H1 (cell line): ENCODE results near the gene MAML3. TPM values are rescaled to one million over a fixed set of nuclear protein-coding genes. Genes with fewer than 3 reads are reported as not detected.

Experiments
- CTCF ChIA-PET: fragments of 300-600 bp; sonication (Branson Sonifier 250); formaldehyde crosslinking; loops from one replicate; lab custom pipeline; 2021; ENCODE audit not compliant: partially characterized antibody; lab: Charles Lee
- POLR2A ChIA-PET: fragments of 300-600 bp; sonication (Branson Sonifier 250); formaldehyde crosslinking; loops from one replicate; lab custom pipeline; 2021; ENCODE audit warnings: inconsistent platforms; ENCODE audit not compliant: partially characterized antibody; lab: Charles Lee
- DNase-seq, 2 experiments: peaks; one replicate each; pipeline versions ENCODE4 v3.0.0 to v3.0.0-alpha.2; 2010 to 2022; ENCODE audit warnings: low spot score in 2 of 2, low read depth in 1 of 2, mixed read lengths in 1 of 2
- FAIRE-seq: peaks from 2 replicates; lab custom pipeline; 2011; peaks lifted over from hg19 to GRCh38; lab: Jason Lieb, UNC
- H2AFZ ChIP-seq: 2 replicates; pipeline ENCODE4 v1.8.1; 2012; ENCODE audit warnings: low read length, inconsistent platforms
- H2AK5ac ChIP-seq: 2 replicates; pipeline ENCODE4 v1.6.1; 2013; ENCODE audit warnings: low read depth, low read length
- H2BK120ac ChIP-seq: replicated peaks from 2 replicates; pipeline ENCODE3; 2013; ENCODE audit warnings: low read depth, low read length, inconsistent platforms
- H2BK12ac ChIP-seq: 2 replicates; pipeline ENCODE4 v1.6.1; 2013; ENCODE audit warnings: low read depth, low read length
- H2BK15ac ChIP-seq: 2 replicates; pipeline ENCODE4 v1.6.1; 2013; ENCODE audit warnings: low read length
- H2BK20ac ChIP-seq: 2 replicates; pipeline ENCODE4 v1.6.1; 2013; ENCODE audit warnings: low read length
- H2BK5ac ChIP-seq: 2 replicates; pipeline ENCODE4 v1.6.1; 2013; ENCODE audit warnings: low read depth, low read length
- H3K14ac ChIP-seq: 2 replicates; pipeline ENCODE4 v1.6.1; 2013; ENCODE audit warnings: inconsistent platforms; ENCODE audit not compliant: insufficient read length
- H3K18ac ChIP-seq: 2 replicates; pipeline ENCODE4 v1.6.1; 2013; ENCODE audit warnings: low read length; ENCODE audit errors: extremely low read depth
- H3K23ac ChIP-seq: 2 replicates; pipeline ENCODE4 v1.6.1; 2013; ENCODE audit warnings: inconsistent platforms; ENCODE audit not compliant: insufficient read length
- H3K23me2 ChIP-seq: 2 replicates; pipeline ENCODE4 v1.6.1; 2013; ENCODE audit warnings: low read depth, low read length
- H3K27ac ChIP-seq: 2 replicates; pipeline ENCODE4 v1.6.1; 2011; ENCODE audit warnings: low read depth, low read length, inconsistent platforms
- H3K27me3 ChIP-seq, 4 experiments: replicated peaks in 1 of 4; 1 replicate in 1 of 4; 2 replicates in 3 of 4; pipeline versions ENCODE4 v1.6.1 to v1.8.1; 2011 to 2013; ENCODE audit warnings: low read length in 3 of 4, mild to moderate bottlenecking in 3 of 4, inconsistent platforms in 2 of 4, mixed read lengths in 2 of 4, moderate library complexity in 1 of 4; ENCODE audit not compliant: control insufficient read depth in 3 of 4, insufficient read depth in 3 of 4; ENCODE audit errors: extremely low read depth in 1 of 4
- H3K36me3 ChIP-seq, 4 experiments: 2 replicates each; pipeline versions ENCODE4 v1.6.1 to v1.8.1; 2011 to 2013; ENCODE audit warnings: mild to moderate bottlenecking in 4 of 4, low read length in 3 of 4, moderate library complexity in 2 of 4, control low read depth in 1 of 4, inconsistent platforms in 1 of 4; ENCODE audit not compliant: insufficient read depth in 4 of 4, control insufficient read depth in 2 of 4
- H3K4ac ChIP-seq: replicated peaks from 2 replicates; pipeline ENCODE3; 2013; ENCODE audit warnings: low read length, low read depth, mixed read lengths, inconsistent platforms; ENCODE audit not compliant: insufficient read length
- H3K4me1 ChIP-seq, 4 experiments: replicated peaks in 1 of 4; 1 replicate in 1 of 4; 2 replicates in 3 of 4; pipeline versions ENCODE4 v1.6.1 to v1.8.1; 2011 to 2013; ENCODE audit warnings: low read length in 3 of 4, inconsistent platforms in 2 of 4, mixed read lengths in 1 of 4; ENCODE audit not compliant: insufficient read depth in 4 of 4, control insufficient read depth in 3 of 4
- H3K4me2 ChIP-seq, 2 experiments: 2 replicates each; pipeline versions ENCODE4 v1.6.1 to v1.8.1; 2011 to 2013; ENCODE audit warnings: low read depth in 2 of 2, low read length in 2 of 2, control low read depth in 1 of 2, inconsistent platforms in 1 of 2, mild to moderate bottlenecking in 1 of 2; ENCODE audit not compliant: insufficient read depth in 1 of 2
- H3K4me3 ChIP-seq, 4 experiments: fragments of 200-600, 300-600 bp in 1 of 4; sonication (generic), shearing (Covaris generic), sonication (Bioruptor Twin) in 1 of 4; 2 replicates each; pipeline versions ENCODE4 v1.5.1 to v1.8.1; 2011 to 2016; ENCODE audit warnings: low read length in 4 of 4, low read depth in 3 of 4, control low read depth in 2 of 4, inconsistent platforms in 2 of 4, mild to moderate bottlenecking in 2 of 4, mixed read lengths in 1 of 4, moderate library complexity in 1 of 4; ENCODE audit not compliant: insufficient read depth in 2 of 4; ENCODE audit errors: extremely low read depth in 1 of 4
- H3K56ac ChIP-seq: replicated peaks from 2 replicates; pipeline ENCODE3; 2013; ENCODE audit warnings: low read depth, mild to moderate bottlenecking, mixed read lengths, low read length, inconsistent platforms; ENCODE audit not compliant: insufficient read length
- H3K79me1 ChIP-seq: 2 replicates; pipeline ENCODE4 v1.6.1; 2013; ENCODE audit warnings: low read depth, low read length, control low read depth
- H3K79me2 ChIP-seq, 2 experiments: 2 replicates each; pipeline versions ENCODE4 v1.6.1 to v1.8.1; 2012 to 2013; ENCODE audit warnings: low read length in 2 of 2, mild to moderate bottlenecking in 2 of 2, inconsistent platforms in 1 of 2; ENCODE audit not compliant: insufficient read depth in 2 of 2, control insufficient read depth in 1 of 2
- H3K9ac ChIP-seq, 4 experiments: replicated peaks in 1 of 4; 1 replicate in 1 of 4; 2 replicates in 3 of 4; pipeline versions ENCODE4 v1.6.1 to v1.8.1; 2011 to 2013; ENCODE audit warnings: low read depth in 3 of 4, low read length in 3 of 4, control low read depth in 2 of 4, mild to moderate bottlenecking in 2 of 4, moderate library complexity in 2 of 4, inconsistent platforms in 1 of 4; ENCODE audit errors: extremely low read depth in 1 of 4
- H3K9me3 ChIP-seq, 2 experiments: 2 replicates each; pipeline versions ENCODE4 v1.6.1 to v1.8.1; 2012 to 2013; ENCODE audit warnings: mild to moderate bottlenecking in 2 of 2, moderate library complexity in 2 of 2, control low read depth in 1 of 2, inconsistent platforms in 1 of 2, low read depth in 1 of 2, low read length in 1 of 2, mixed read lengths in 1 of 2; ENCODE audit not compliant: insufficient read depth in 2 of 2
- H4K20me1 ChIP-seq, 2 experiments: replicated peaks in 1 of 2; 2 replicates each; pipeline versions ENCODE3 to v1.8.1; 2011 to 2013; ENCODE audit warnings: inconsistent platforms in 2 of 2, low read length in 2 of 2, mild to moderate bottlenecking in 1 of 2; ENCODE audit not compliant: insufficient read depth in 2 of 2, control insufficient read depth in 1 of 2
- H4K5ac ChIP-seq: 2 replicates; pipeline ENCODE4 v1.6.1; 2013; ENCODE audit warnings: low read length, low read depth, mixed read lengths, inconsistent platforms; ENCODE audit not compliant: insufficient read length
- H4K8ac ChIP-seq: 2 replicates; pipeline ENCODE4 v1.8.0; 2013; ENCODE audit warnings: mild to moderate bottlenecking, moderate library complexity, low read length, inconsistent platforms; ENCODE audit not compliant: insufficient read depth; ENCODE audit errors: extremely low read depth
- H4K91ac ChIP-seq: replicated peaks from 2 replicates; pipeline ENCODE3; 2013; ENCODE audit warnings: low read length, mixed read lengths, inconsistent platforms; ENCODE audit not compliant: insufficient read length
- ASH2L ChIP-seq: fragments of 200-600, 300-600 bp; sonication (generic); IDR thresholded peaks from one replicate; pipeline ENCODE4 v1.7.1; 2017; ENCODE audit warnings: low read length
- EZH2 ChIP-seq: fragments of 200-600 bp; sonication (generic); IDR thresholded peaks from 2 replicates; pipeline ENCODE4 v1.7.1; 2012; ENCODE audit warnings: low read depth, mild to moderate bottlenecking, moderate library complexity, low read length, inconsistent platforms; ENCODE audit not compliant: severe bottlenecking
- MAFK ChIP-seq: IDR thresholded peaks from 2 replicates; pipeline ENCODE4 v1.6.1; 2012; ENCODE audit warnings: low read depth, mild to moderate bottlenecking, improper control_type of control experiment, low read length
- MAX ChIP-seq: IDR thresholded peaks from 2 replicates; pipeline ENCODE4 v1.6.1; 2012; ENCODE audit warnings: inconsistent platforms
- RFX5 ChIP-seq: IDR thresholded peaks from 2 replicates; pipeline ENCODE4 v1.6.1; 2011; ENCODE audit warnings: low read depth, low read length, improper control_type of control experiment, borderline replicate concordance
- SP4 ChIP-seq: IDR thresholded peaks from 2 replicates; pipeline ENCODE4 v1.6.1; 2012; ENCODE audit warnings: low read length, inconsistent platforms
- SRF ChIP-seq: IDR thresholded peaks from 2 replicates; pipeline ENCODE4 v1.6.1; 2011; ENCODE audit warnings: mild to moderate bottlenecking, low read depth, low read length, moderate library complexity
- TAF1 ChIP-seq: IDR thresholded peaks from 2 replicates; pipeline ENCODE4 v1.6.1; 2011; ENCODE audit warnings: mild to moderate bottlenecking, low read depth, low read length
- WGBS, 2 experiments: shearing (Covaris generic) in 1 of 2; methylation state at CpG; one replicate each; pipeline versions ENCODE4 v1.1.6 to v1.1.7; 2013 to 2015; ENCODE audit warnings: low lambda C conversion rate in 2 of 2, mixed read lengths in 2 of 2, inconsistent platforms in 1 of 2, low coverage in 1 of 2, missing lambda C conversion rate in 1 of 2; ENCODE audit not compliant: insufficient replicate concordance in 2 of 2, insufficient coverage in 1 of 2, insufficient read length in 1 of 2; ENCODE audit errors: extremely low coverage in 1 of 2, missing lambda C conversion rate in 1 of 2; 5-methylcytosine and 5-hydroxymethylcytosine counted together
- polyA plus RNA-seq, 7 experiments: library from polyadenylated mRNA; depleted of rRNA in 3 of 7; stranded (reverse) in 5 of 7; unstranded in 2 of 7; fragments of >200 nt in 5 of 7; fragments of 200-250 nt in 2 of 7; gene quantifications; 1 replicate in 5 of 7; 2 replicates in 1 of 7; 4 replicates in 1 of 7; pipeline versions ENCODE4 v1.2.1 to v1.2.3, GENCODE V29; 2011 to 2013; ENCODE audit warnings: missing spikeins in 2 of 7, mixed read lengths in 2 of 7
- total RNA-seq: library from RNA; stranded (reverse); fragmentation: NEBNext Ultra II Directional; extraction: Animal tissue kit (Norgen Biotek cat#: 25700); gene quantifications from 2 replicates; pipeline ENCODE4 v1.2.1, GENCODE V29; 2021

Gene MAML3
- total and polyA plus RNA-seq, 2 of the 8 experiments (the other 6 are each of a cell fraction or from before 2014, with no cell fraction given) = 2.1 to 5.7 TPM

GRCh38 chr4:139738846-139739613, 415.0 kb downstream of the MAML3 start:
- CTCF ChIA-PET = interaction anchor here (0.6 to 4.3 kb wide), 14 partner anchors 10 to 587 kb away, joined by 3 to 23 read pairs (median 4); no protein-coding TSS in a partner anchor
- no peak for TF ChIP-seq EZH2
- TF ChIP-seq MAX = no peak
- TF ChIP-seq ASH2L = no peak
- no peak for TF ChIP-seq RFX5
- TF ChIP-seq MAFK = no peak
- no peak for TF ChIP-seq SP4
- no peak for TF ChIP-seq TAF1
- no peak for TF ChIP-seq SRF
- H3K4me2 ChIP-seq = no peak overlapping the region
- no peak overlapping the region for H4K91ac ChIP-seq
- no peak overlapping the region for H2BK120ac ChIP-seq
- no peaks in the 10 kb centered on the region for H3K79me2 ChIP-seq
- no peak overlapping the region for H2BK12ac ChIP-seq
- no peak overlapping the region for H2BK15ac ChIP-seq
- no peak overlapping the region for H3K4me3 ChIP-seq
- H4K20me1 ChIP-seq = no peaks in the 10 kb centered on the region
- no peak overlapping the region for H3K4ac ChIP-seq
- H4K8ac ChIP-seq = no peak overlapping the region
- H2AK5ac ChIP-seq = no peak overlapping the region
- H3K4me1 ChIP-seq = peaks cover 4 to 12% (median 7%) of the 10 kb centered on the region in 4 experiments; a peak in 5 of 7 replicates
- POLR2A ChIA-PET = no interaction called here
- 86% methylated on average over 2 of the region's 2 CpGs; no CpG with 5 or more reads in 1 of the 2 experiments for WGBS, 2 experiments
- FAIRE-seq (no peak), DNase-seq (peak in 1 of 2 experiments; percentile 19)
- H3K56ac ChIP-seq = no peak overlapping the region
- H3K18ac ChIP-seq = no peak overlapping the region
- H3K79me1 ChIP-seq = no peaks in the 10 kb centered on the region
- no peak overlapping the region for H3K9ac ChIP-seq
- H3K23ac ChIP-seq = no peak overlapping the region
- H2AFZ ChIP-seq = no peak overlapping the region
- no peak overlapping the region for H2BK5ac ChIP-seq
- H3K9me3 ChIP-seq = no peaks in the 10 kb centered on the region
- H3K23me2 ChIP-seq = peaks cover 10% of the 10 kb centered on the region
- no peak overlapping the region for H4K5ac ChIP-seq
- H3K27me3 ChIP-seq = peaks cover 4 to 17% (median 14%) of the 10 kb centered on the region in 4 experiments
- no peaks in the 10 kb centered on the region for H3K36me3 ChIP-seq
- no peak overlapping the region for H3K14ac ChIP-seq
- no peak overlapping the region for H2BK20ac ChIP-seq
- no peak overlapping the region for H3K27ac ChIP-seq
